HepG2 (cell line): Measurements from ENCODE around the gene TMEM185B. TPM values are rescaled to one million over a fixed set of nuclear protein-coding genes. Genes with fewer than 3 reads are reported as not detected.
A peak's percentile ranks its signal among the peaks of the same experiment; 100 is the strongest.

Experiments
- ATAC-seq: fragments of 200-7000 bp; cut with Tn5 transposase; 3 replicates; pipeline ENCODE4 v1.9.1; 2020; ENCODE audit warnings: mild to moderate bottlenecking, moderate library complexity
- BruUV-seq: library from RNA; stranded (reverse); fragments of 400-500 nt; replicated peaks from 2 replicates; lab custom pipeline; 2021; lab: Mats Ljungman, UMichigan
- CTCF ChIA-PET: fragments of 300-600 bp; formaldehyde crosslinking; extraction: SDS; loops from one replicate; lab custom pipeline; 2021; ENCODE audit warnings: low total read pairs, inconsistent platforms, low intra/inter-chr PET ratio; lab: Yijun Ruan, JAX
- POLR2A ChIA-PET: fragments of 350-600 bp; sonication (Branson Sonifier 250); formaldehyde crosslinking; loops from one replicate; lab custom pipeline; 2020; ENCODE audit warnings: antibody characterized with exemption, inconsistent platforms; lab: Yijun Ruan, JAX
- DNase-seq: peaks from one replicate; pipeline ENCODE4 v3.0.0-alpha.2; 2015; ENCODE audit warnings: low spot score
- FAIRE-seq: peaks from 3 replicates; lab custom pipeline; 2011; peaks lifted over from hg19 to GRCh38; lab: Jason Lieb, UNC
- H2AFZ ChIP-seq: one replicate; pipeline ENCODE4 v1.6.1; 2011; ENCODE audit warnings: low read length, inconsistent platforms
- H3K27ac ChIP-seq: fragments of 300-600 bp; 3 replicates; pipeline ENCODE4 v1.8.0; 2011; ENCODE audit warnings: mixed run types, mild to moderate bottlenecking, mixed read lengths, low read length, inconsistent platforms; ENCODE audit not compliant: insufficient read depth; ENCODE audit errors: extremely low read length
- H3K27me3 ChIP-seq, 2 experiments: fragments of 200-600 bp in 1 of 2; 2 replicates in 1 of 2; 3 replicates in 1 of 2; pipeline versions ENCODE4 v1.6.0 to v1.8.0; 2011; ENCODE audit warnings: low read length in 2 of 2, mild to moderate bottlenecking in 2 of 2, moderate library complexity in 2 of 2, inconsistent platforms in 1 of 2; ENCODE audit not compliant: insufficient read depth in 2 of 2, control insufficient read depth in 1 of 2
- H3K36me3 ChIP-seq, 2 experiments: fragments of 200-600 bp in 1 of 2; replicated peaks in 1 of 2; 2 replicates in 1 of 2; 3 replicates in 1 of 2; pipeline versions ENCODE4 v1.5.1 to v1.8.0; 2011; ENCODE audit warnings: low read length in 2 of 2, inconsistent platforms in 1 of 2; ENCODE audit not compliant: insufficient read depth in 2 of 2, control insufficient read depth in 1 of 2
- H3K4me1 ChIP-seq: 2 replicates; pipeline ENCODE4 v1.5.1; 2012; ENCODE audit warnings: low read length, inconsistent platforms; ENCODE audit not compliant: insufficient read depth
- H3K4me2 ChIP-seq: 2 replicates; pipeline ENCODE4 v1.6.0; 2011; ENCODE audit warnings: low read depth, low read length, inconsistent platforms
- H3K4me3 ChIP-seq, 3 experiments: fragments of 200-600 bp in 1 of 3; sonication (generic), shearing (Covaris generic) in 1 of 3; replicated peaks in 1 of 3; 2 replicates each; pipeline ENCODE4 v1.5.1; 2011 to 2016; ENCODE audit warnings: low read length in 3 of 3, inconsistent platforms in 2 of 3, low read depth in 2 of 3, mild to moderate bottlenecking in 2 of 3, control low read depth in 1 of 3, mixed read lengths in 1 of 3; ENCODE audit not compliant: insufficient read depth in 1 of 3
- H3K79me2 ChIP-seq: one replicate; pipeline ENCODE4 v1.6.1; 2011; ENCODE audit warnings: low read length, inconsistent platforms; ENCODE audit not compliant: insufficient read depth
- H3K9ac ChIP-seq: 2 replicates; pipeline ENCODE4 v1.6.0; 2011; ENCODE audit warnings: mild to moderate bottlenecking, low read depth, low read length, inconsistent platforms; ENCODE audit not compliant: insufficient read depth
- H3K9me3 ChIP-seq: 2 replicates; pipeline ENCODE4 v1.5.1; 2012; ENCODE audit warnings: mild to moderate bottlenecking, low read length
- H4K20me1 ChIP-seq: 2 replicates; pipeline ENCODE4 v1.6.0; 2011; ENCODE audit warnings: inconsistent platforms, mild to moderate bottlenecking, low read length, moderate library complexity; ENCODE audit not compliant: insufficient read depth
- HDAC1 ChIP-seq: sonication (generic); formaldehyde crosslinking; IDR thresholded peaks from 2 replicates; pipeline ENCODE4 v1.5.1; 2020; ENCODE audit warnings: mild to moderate bottlenecking, missing genetic modification reagents
- HNF4A ChIP-seq: sonication (generic); formaldehyde crosslinking; IDR thresholded peaks from 2 replicates; pipeline ENCODE4 v1.4.0; 2020; ENCODE audit warnings: missing genetic modification reagents
- NR1H2 ChIP-seq: sonication (generic); formaldehyde crosslinking; IDR thresholded peaks from 2 replicates; pipeline ENCODE4 v1.8.1; 2022; ENCODE audit warnings: low read depth, missing genetic modification reagents, borderline replicate concordance
- RCOR2 ChIP-seq: IDR thresholded peaks from 2 replicates; pipeline ENCODE4 v1.6.1; 2016; ENCODE audit warnings: missing biosample characterization, missing genetic modification reagents
- RXRA ChIP-seq: sonication (generic); formaldehyde crosslinking; IDR thresholded peaks from 2 replicates; pipeline ENCODE4 v1.5.1; 2020; ENCODE audit warnings: missing genetic modification reagents
- TBX2 ChIP-seq: sonication (generic); formaldehyde crosslinking; IDR thresholded peaks from 2 replicates; pipeline ENCODE4 v1.5.0; 2020; ENCODE audit warnings: missing genetic modification reagents, mild to moderate bottlenecking, borderline replicate concordance
- ZFP36L1 ChIP-seq: sonication (generic); formaldehyde crosslinking; IDR thresholded peaks from 2 replicates; pipeline ENCODE4 v1.8.0; 2022; ENCODE audit warnings: mild to moderate bottlenecking, missing genetic modification reagents, moderate library complexity
- ZNF432 ChIP-seq: sonication (generic); formaldehyde crosslinking; IDR thresholded peaks from 2 replicates; pipeline ENCODE4 v1.5.0; 2020; ENCODE audit warnings: missing genetic modification reagents, mild to moderate bottlenecking, borderline replicate concordance
- ZNF598 ChIP-seq: sonication (generic); formaldehyde crosslinking; IDR thresholded peaks from 2 replicates; pipeline ENCODE4 v1.5.1; 2020; ENCODE audit warnings: mild to moderate bottlenecking, missing genetic modification reagents, borderline replicate concordance
- ZNF605 ChIP-seq: sonication (generic); formaldehyde crosslinking; IDR thresholded peaks from 2 replicates; pipeline ENCODE4 v1.8.0; 2022; ENCODE audit warnings: mild to moderate bottlenecking, missing genetic modification reagents
- WGBS: methylation state at CpG from one replicate; pipeline ENCODE4 v1.1.6; 2017; ENCODE audit warnings: low lambda C conversion rate; 5-methylcytosine and 5-hydroxymethylcytosine counted together
- in situ Hi-C: cut with HindIII; loops from 2 replicates; pipeline ENCODE4 v1.10.0; 2017; ENCODE audit warnings: low pct_unique_long_range_greater_than_20kb; ENCODE audit not compliant: extremely low pct_ligation_motif_present
- intact Hi-C: fragments of 100-400 bp; cut with micrococcal nuclease; formaldehyde crosslinking; loops from one replicate; pipeline ENCODE4 v1.10.0; 2022; ENCODE audit not compliant: unreplicated experiment
- polyA plus RNA-seq, 8 experiments: library from polyadenylated mRNA; depleted of rRNA in 3 of 8; stranded (reverse) in 7 of 8; unstranded in 1 of 8; fragments of >200 nt; fragmentation: Illumina TruSeq in 4 of 8; extraction: Trizol in 4 of 8; gene quantifications; 2 replicates each; pipeline versions ENCODE4 v1.2.1 to v1.2.3, GENCODE V29; 2011 to 2016; ENCODE audit warnings: low read depth in 4 of 8, missing spikeins in 1 of 8, mixed read lengths in 1 of 8; ENCODE audit not compliant: insufficient read depth in 1 of 8
- total RNA-seq, 5 experiments: library from RNA; depleted of rRNA; stranded (reverse); fragments of >200 nt; fragmentation: Illumina TruSeq; extraction: Trizol; gene quantifications; 2 replicates each; pipeline ENCODE4 v1.2.3, GENCODE V29; 2016; ENCODE audit warnings: low read depth in 1 of 5
- TF ChIP-seq, protein P1 (sequence below): sonication (generic); formaldehyde crosslinking; IDR thresholded peaks from 2 replicates; pipeline ENCODE4 v1.4.0; 2020; ENCODE audit warnings: missing genetic modification reagents
- TF ChIP-seq, protein P2 (sequence below): sonication (generic); formaldehyde crosslinking; IDR thresholded peaks from 2 replicates; pipeline ENCODE4 v1.5.1; 2020; ENCODE audit warnings: mild to moderate bottlenecking, missing genetic modification reagents, moderate library complexity
- TF ChIP-seq, protein P3 (sequence below): sonication (generic); formaldehyde crosslinking; IDR thresholded peaks from 2 replicates; pipeline ENCODE4 v1.4.0; 2020; ENCODE audit warnings: missing genetic modification reagents, borderline replicate concordance
- TF ChIP-seq, protein P4 (sequence below): sonication (generic); formaldehyde crosslinking; IDR thresholded peaks from 2 replicates; pipeline ENCODE4 v1.4.0; 2020; ENCODE audit warnings: missing genetic modification reagents, borderline replicate concordance

The TMEM185B gene
- total and polyA plus RNA-seq, 2 of the 13 experiments (the other 11 are each of a cell fraction or from before 2014, with no cell fraction given): 5.6 to 7.0 TPM

DNA sequence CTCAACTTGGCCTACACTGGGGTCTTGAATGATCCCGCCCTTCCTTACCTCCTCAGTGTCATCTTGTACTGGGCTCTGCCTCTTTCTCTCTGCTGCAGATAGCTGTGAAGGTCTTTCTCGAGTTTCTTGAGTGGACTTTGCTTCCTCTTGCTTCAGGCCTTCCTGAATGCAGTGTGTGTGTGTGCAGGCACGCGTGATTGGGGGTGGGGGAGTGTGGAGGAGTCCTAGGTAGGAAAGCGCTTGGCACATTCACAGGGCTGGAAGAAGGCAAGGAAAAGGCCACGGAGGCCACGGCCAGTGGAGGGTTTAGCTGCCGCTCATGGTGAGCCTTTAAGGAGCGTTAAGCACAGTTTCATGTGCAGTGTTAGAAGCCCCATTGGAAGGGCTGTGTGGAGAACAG, 35.0 kb upstream of the TMEM185B start:
- Histone ChIP-seq H3K79me2 (peaks cover 48% of the 10 kb centered on the region), H3K4me3 (no peak overlapping the region), H3K9me3 (peaks cover 5% of the 10 kb centered on the region; the same call in 1 of the 2 replicates), H3K27me3 (no peaks in the 10 kb centered on the region), H2AFZ (no peak overlapping the region), H3K4me2 (peak overlapping the region; percentile 0; the same call in 1 of the 2 replicates), H3K27ac (no peak overlapping the region), H4K20me1 (no peaks in the 10 kb centered on the region), H3K4me1 (peaks cover 48% of the 10 kb centered on the region), H3K36me3 (no peaks in the 10 kb centered on the region), H3K9ac (no peak overlapping the region)
- ATAC-seq: no peak
- intact Hi-C loops: loop anchor here (10.0 kb wide), 1 partner anchor 307 kb away; no protein-coding TSS in a partner anchor
- ChIA-PET CTCF (no interaction called here), POLR2A (interaction anchor here (1.7 kb wide), 1 partner anchor 33 kb away, joined by 3 read pairs; no protein-coding TSS in a partner anchor)
- 79% methylated on average over 9 of the region's 9 CpGs for WGBS
- FAIRE-seq: no peak
- in situ Hi-C loops: no loop called here
- no peak for DNase-seq
- BruUV-seq: no TSS peak
- no peak for TF ChIP-seq NR1H2 (CRISPR knock-in tag)
- TF ChIP-seq HDAC1: no peak
- no peak for TF ChIP-seq TBX2 (CRISPR knock-in tag)
- no peak for TF ChIP-seq ZFP36L1
- no peak for TF ChIP-seq ZNF598
- TF ChIP-seq ZNF432 (CRISPR knock-in tag): no peak
- TF ChIP-seq, protein P1, sequence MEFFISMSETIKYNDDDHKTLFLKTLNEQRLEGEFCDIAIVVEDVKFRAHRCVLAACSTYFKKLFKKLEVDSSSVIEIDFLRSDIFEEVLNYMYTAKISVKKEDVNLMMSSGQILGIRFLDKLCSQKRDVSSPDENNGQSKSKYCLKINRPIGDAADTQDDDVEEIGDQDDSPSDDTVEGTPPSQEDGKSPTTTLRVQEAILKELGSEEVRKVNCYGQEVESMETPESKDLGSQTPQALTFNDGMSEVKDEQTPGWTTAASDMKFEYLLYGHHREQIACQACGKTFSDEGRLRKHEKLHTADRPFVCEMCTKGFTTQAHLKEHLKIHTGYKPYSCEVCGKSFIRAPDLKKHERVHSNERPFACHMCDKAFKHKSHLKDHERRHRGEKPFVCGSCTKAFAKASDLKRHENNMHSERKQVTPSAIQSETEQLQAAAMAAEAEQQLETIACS (CRISPR knock-in tag): no peak
- TF ChIP-seq RXRA: no peak
- TF ChIP-seq ZNF605 (CRISPR knock-in tag): 0 out of 2 replicates have a peak, but pooled peaks have one; percentile 22
- TF ChIP-seq, protein P2, sequence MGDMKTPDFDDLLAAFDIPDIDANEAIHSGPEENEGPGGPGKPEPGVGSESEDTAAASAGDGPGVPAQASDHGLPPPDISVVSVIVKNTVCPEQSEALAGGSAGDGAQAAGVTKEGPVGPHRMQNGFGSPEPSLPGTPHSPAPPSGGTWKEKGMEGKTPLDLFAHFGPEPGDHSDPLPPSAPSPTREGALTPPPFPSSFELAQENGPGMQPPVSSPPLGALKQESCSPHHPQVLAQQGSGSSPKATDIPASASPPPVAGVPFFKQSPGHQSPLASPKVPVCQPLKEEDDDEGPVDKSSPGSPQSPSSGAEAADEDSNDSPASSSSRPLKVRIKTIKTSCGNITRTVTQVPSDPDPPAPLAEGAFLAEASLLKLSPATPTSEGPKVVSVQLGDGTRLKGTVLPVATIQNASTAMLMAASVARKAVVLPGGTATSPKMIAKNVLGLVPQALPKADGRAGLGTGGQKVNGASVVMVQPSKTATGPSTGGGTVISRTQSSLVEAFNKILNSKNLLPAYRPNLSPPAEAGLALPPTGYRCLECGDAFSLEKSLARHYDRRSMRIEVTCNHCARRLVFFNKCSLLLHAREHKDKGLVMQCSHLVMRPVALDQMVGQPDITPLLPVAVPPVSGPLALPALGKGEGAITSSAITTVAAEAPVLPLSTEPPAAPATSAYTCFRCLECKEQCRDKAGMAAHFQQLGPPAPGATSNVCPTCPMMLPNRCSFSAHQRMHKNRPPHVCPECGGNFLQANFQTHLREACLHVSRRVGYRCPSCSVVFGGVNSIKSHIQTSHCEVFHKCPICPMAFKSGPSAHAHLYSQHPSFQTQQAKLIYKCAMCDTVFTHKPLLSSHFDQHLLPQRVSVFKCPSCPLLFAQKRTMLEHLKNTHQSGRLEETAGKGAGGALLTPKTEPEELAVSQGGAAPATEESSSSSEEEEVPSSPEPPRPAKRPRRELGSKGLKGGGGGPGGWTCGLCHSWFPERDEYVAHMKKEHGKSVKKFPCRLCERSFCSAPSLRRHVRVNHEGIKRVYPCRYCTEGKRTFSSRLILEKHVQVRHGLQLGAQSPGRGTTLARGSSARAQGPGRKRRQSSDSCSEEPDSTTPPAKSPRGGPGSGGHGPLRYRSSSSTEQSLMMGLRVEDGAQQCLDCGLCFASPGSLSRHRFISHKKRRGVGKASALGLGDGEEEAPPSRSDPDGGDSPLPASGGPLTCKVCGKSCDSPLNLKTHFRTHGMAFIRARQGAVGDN: peak; percentile 12; the same call in 1 of the 2 replicates
- TF ChIP-seq, protein P3, sequence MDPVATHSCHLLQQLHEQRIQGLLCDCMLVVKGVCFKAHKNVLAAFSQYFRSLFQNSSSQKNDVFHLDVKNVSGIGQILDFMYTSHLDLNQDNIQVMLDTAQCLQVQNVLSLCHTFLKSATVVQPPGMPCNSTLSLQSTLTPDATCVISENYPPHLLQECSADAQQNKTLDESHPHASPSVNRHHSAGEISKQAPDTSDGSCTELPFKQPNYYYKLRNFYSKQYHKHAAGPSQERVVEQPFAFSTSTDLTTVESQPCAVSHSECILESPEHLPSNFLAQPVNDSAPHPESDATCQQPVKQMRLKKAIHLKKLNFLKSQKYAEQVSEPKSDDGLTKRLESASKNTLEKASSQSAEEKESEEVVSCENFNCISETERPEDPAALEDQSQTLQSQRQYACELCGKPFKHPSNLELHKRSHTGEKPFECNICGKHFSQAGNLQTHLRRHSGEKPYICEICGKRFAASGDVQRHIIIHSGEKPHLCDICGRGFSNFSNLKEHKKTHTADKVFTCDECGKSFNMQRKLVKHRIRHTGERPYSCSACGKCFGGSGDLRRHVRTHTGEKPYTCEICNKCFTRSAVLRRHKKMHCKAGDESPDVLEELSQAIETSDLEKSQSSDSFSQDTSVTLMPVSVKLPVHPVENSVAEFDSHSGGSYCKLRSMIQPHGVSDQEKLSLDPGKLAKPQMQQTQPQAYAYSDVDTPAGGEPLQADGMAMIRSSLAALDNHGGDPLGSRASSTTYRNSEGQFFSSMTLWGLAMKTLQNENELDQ: no peak
- no peak for TF ChIP-seq RCOR2
- TF ChIP-seq HNF4A (CRISPR knock-in tag): peak; percentile 57
- TF ChIP-seq, protein P4, sequence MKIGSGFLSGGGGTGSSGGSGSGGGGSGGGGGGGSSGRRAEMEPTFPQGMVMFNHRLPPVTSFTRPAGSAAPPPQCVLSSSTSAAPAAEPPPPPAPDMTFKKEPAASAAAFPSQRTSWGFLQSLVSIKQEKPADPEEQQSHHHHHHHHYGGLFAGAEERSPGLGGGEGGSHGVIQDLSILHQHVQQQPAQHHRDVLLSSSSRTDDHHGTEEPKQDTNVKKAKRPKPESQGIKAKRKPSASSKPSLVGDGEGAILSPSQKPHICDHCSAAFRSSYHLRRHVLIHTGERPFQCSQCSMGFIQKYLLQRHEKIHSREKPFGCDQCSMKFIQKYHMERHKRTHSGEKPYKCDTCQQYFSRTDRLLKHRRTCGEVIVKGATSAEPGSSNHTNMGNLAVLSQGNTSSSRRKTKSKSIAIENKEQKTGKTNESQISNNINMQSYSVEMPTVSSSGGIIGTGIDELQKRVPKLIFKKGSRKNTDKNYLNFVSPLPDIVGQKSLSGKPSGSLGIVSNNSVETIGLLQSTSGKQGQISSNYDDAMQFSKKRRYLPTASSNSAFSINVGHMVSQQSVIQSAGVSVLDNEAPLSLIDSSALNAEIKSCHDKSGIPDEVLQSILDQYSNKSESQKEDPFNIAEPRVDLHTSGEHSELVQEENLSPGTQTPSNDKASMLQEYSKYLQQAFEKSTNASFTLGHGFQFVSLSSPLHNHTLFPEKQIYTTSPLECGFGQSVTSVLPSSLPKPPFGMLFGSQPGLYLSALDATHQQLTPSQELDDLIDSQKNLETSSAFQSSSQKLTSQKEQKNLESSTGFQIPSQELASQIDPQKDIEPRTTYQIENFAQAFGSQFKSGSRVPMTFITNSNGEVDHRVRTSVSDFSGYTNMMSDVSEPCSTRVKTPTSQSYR: peak; percentile 39; the same call in 1 of the 2 replicates
